GM18526 (cell line): ENCODE measurements around the gene MLPH.

Source experiments
- POLR2A ChIP-seq: IDR thresholded peaks from 3 replicates; pipeline ENCODE4 v1.6.1; 2011; ENCODE audit not compliant: insufficient read length; ENCODE audit errors: extremely low read depth

The MLPH gene

GRCh38 chr2:237533668-237534161 lies 46.7 kb downstream of the MLPH start:
- no peak for TF ChIP-seq POLR2A

- TF ChIP-seq POLR2A: no peak
Measured at GRCh38 chr2:237534380-237534779, 47.3 kb downstream of the MLPH start.

- no peak for TF ChIP-seq POLR2A
Measured at GRCh38 chr2:237535385-237536082, 48.5 kb downstream of the MLPH start.

GRCh38 chr2:237536083-237536415 lies 49.0 kb downstream of the MLPH start:
- no peak for TF ChIP-seq POLR2A

GRCh38 chr2:237536617-237537016 lies 49.6 kb downstream of the MLPH start:
- no peak for TF ChIP-seq POLR2A

GRCh38 chr2:237538001-237538720 lies 51.1 kb downstream of the MLPH start:
- TF ChIP-seq POLR2A: no peak

GRCh38 chr2:237538901-237539300 lies 51.9 kb downstream of the MLPH start:
- no peak for TF ChIP-seq POLR2A

- TF ChIP-seq POLR2A: no peak
Measured at GRCh38 chr2:237539681-237540080, 52.6 kb downstream of the MLPH start.

- no peak for TF ChIP-seq POLR2A
Measured at GRCh38 chr2:237540223-237540775, 53.2 kb downstream of the MLPH start.

GRCh38 chr2:237540823-237541222 lies 53.8 kb downstream of the MLPH start:
- TF ChIP-seq POLR2A: no peak

GRCh38 chr2:237541243-237541642 lies 54.2 kb downstream of the MLPH start:
- TF ChIP-seq POLR2A: no peak

- TF ChIP-seq POLR2A: no peak
Measured at GRCh38 chr2:237542001-237542704, 55.1 kb downstream of the MLPH start.

GRCh38 chr2:237546040-237546875 lies 59.2 kb downstream of the MLPH start:
- TF ChIP-seq POLR2A: no peak

GRCh38 chr2:237546876-237547395 lies 59.9 kb downstream of the MLPH start:
- TF ChIP-seq POLR2A: no peak
